IPS-NIHi11 (cell line): Measurements from ENCODE around the gene MLN.

Experiments used
- DNase-seq: peaks from one replicate; pipeline ENCODE4 v3.0.0; 2012; ENCODE audit warnings: mixed read lengths, low spot score

Gene MLN

GRCh38 chr6:33803571-33804053, at the start of gene MLN:
Gene MLN, minus strand, starts transcription at chr6:33804003. Its CDS starts 2,840 bp downstream, at chr6:33801163.
- no peak for DNase-seq

DNA sequence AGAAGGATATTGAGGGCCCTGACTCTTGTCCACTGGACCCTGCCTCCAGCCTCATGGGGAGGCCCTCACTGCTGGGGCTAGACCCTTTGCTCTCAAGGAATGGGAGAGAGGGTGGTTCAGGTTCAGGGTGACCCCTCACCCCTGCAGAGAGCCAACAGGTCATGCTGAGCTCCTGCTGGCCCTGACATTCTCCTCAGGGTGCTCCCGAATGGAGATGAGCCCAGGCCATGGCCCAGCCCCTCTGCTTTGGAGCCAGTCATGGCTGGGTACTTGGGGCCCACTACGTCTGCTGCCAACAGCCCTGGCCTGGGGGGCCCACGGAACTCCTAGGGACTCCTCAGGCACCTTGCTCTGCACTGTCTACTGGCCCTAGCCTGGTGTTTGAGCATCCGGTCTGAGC, 49.2 kb upstream of the MLN start:
- no peak for DNase-seq

GRCh38 chr6:33851959-33852358, 48.2 kb upstream of the MLN start:
- peak; percentile 86 for DNase-seq

DNA sequence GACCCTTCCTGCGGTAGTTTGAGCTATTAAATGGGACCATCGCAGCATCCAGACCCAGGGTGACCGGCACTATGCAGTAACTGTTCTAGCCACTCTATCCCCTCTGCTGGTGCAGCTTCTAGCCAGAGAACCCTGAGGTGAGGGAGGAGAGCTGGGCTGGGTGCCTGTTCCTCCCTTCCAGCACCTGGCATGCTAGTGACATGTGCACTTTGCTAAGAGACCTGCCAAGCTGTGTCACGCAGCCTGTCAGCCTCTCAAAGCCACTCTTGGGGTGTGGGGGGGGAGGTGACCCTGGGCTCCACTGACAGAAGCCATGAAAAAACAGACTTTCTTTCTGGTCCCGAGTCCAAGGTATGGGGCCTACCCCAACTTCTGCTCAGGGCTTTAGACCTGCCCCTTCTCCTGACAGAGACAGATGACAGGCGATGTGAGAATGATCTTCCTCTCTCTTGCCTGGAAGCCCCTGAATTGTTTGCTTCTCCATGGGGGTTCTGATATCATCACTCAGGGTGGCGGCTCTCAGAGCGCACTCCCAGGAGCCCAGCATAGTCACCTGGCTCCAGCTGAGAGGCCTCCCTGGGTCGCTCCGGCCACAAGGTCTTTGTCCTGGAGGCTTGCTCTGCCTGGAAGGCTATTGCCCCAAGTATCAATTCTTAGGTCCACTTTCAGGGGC, 47.2 kb upstream of the MLN start:
- no peak for DNase-seq

DNA sequence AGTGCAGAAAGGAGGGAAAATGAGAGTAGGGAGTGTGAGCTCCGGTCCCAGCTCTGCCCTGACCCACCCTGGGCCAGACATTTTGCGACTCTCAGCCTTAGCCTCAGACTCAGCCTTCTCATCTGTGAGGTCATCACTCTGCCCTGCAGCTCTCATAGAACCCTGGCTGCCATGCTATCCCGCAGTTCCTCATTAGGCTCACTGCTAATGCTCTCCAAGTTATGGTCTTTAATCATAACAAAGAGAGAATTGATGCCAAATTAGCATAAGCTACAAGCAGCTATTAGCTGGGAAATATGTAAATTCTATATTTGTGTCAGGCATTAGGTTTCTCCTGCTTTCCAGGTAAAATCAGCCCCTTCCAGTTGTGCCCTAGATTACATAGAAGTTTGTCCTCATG, 46.5 kb upstream of the MLN start:
- no peak for DNase-seq

GRCh38 chr6:33849500-33850075, 45.8 kb upstream of the MLN start:
- no peak for DNase-seq

GRCh38 chr6:33848484-33848883, 44.7 kb upstream of the MLN start:
- DNase-seq = no peak

- DNase-seq = no peak
These were observed 44.1 kb upstream of the MLN start for GRCh38 chr6:33847867-33848266.

GRCh38 chr6:33847078-33847477, 43.3 kb upstream of the MLN start:
- DNase-seq = no peak

DNA sequence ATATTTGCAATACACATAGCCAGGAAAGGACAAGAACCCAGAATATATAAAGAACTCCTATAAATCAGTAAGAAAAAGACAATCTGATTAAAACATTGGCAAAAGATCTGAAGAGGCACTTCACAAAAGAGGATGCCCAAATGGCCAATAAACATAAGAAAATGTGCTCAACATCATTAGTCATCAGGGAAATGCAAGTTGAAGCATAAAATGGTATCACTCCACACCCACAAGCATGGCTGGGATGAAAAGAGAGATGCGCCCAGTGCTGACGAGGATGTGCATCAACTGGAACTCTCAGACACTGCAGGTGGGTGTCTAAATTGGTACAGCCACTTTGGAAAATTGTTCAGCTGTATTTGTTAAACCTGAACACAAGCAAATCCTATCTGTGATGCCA, 42.4 kb upstream of the MLN start:
- no peak for DNase-seq

DNA sequence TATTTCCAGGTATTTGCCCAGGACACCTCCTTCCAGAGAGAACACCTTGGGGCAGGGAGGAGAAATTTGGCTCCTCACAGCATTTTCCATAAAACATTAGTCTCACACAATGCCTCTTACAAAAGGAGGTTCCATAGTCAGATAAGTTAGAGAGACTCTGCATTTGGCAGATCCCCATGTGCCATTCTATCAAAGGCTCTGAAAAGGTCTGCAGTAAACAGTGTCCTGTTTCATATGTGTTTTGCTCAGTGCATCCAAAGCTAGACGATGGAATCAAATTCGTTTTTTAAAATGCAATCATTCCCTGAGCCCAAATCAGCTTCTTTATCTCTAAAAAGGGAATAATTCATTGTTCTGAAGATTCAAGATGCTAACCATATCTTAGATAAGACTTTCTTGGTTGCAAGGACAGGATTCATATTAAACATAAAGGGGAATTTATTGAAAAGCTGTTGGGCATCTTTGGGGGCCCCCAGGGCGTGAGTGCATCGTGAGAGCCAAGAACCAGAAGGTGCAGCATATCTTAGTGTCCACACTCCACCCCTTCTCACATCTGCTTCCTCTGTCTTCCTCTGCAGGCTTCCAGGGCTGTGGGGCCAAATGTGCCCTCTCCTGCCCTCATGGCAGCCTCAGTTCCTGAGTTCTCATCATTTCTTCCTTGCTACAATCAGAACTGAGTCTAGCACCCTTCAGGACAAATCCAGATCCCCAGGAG, 41.4 kb upstream of the MLN start:
- DNase-seq = no peak

DNA sequence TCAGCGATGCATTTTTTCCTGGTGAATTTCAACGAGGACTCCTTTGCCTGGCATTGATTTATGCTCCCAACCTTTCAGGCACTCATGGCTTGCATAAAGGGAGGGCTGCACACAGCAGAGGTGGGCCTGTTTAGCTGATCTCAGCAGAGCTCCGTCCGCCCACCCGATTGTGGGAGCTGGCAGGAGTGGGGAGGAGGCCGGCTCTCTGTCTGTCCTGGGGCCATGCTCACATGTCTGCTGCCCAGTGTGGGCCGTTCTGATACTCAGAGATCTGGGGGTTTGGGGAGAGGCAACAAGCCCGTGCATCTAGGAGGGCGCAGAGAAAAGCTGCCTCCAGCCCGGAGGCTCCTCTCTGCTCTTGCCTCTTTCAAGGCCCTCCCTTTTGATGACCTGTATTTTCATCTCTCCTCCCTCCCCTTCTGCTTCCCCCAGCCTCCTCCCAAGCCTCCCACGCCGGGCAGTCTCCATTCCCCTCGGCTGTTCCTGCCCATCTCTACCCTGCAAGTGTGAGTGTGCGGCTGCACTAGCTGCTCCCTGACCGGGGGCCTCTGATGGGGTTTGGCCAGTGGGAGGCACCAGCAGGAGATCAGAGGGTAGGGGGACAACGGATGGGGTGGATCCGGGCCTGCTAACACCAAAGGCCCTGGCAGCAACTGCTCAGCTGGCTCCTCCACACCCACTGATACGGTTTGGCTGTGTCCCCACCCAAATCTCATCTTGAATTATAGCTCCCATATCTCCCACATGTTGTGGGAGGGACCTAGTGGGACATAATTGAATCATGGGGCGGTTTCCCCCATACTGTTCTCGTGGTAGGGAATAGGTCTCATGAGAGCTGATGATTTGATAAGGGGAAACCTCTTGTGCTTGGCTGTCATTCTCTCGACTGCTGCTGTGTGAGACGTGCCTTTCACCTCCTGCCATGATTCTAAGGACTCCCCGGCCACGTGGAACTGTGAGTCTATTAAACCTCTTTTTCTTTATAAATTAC, 39.6 kb upstream of the MLN start:
- DNase-seq = no peak

DNA sequence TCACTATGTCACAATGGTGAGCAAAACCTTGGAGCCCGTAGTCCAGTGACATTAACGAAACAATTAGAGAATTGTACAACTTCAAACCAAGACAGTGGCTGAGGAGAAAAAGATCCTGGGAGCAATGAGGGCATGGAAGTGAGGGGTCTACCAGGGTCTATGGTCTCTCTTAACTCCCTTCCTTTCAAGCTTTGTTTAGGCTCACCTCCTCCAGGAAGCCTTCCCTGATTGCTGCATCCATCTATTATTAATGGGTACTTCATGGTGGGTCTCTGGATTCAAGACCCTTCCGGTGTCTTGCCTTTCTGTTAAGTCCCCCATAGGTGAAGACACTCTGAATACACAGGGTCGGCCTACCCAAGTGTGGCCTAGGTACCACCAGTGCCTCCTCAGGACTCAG, 38.1 kb upstream of the MLN start:
- DNase-seq = no peak

- no peak for DNase-seq
These were observed 37.3 kb upstream of the MLN start for GRCh38 chr6:33841070-33841469.

DNA sequence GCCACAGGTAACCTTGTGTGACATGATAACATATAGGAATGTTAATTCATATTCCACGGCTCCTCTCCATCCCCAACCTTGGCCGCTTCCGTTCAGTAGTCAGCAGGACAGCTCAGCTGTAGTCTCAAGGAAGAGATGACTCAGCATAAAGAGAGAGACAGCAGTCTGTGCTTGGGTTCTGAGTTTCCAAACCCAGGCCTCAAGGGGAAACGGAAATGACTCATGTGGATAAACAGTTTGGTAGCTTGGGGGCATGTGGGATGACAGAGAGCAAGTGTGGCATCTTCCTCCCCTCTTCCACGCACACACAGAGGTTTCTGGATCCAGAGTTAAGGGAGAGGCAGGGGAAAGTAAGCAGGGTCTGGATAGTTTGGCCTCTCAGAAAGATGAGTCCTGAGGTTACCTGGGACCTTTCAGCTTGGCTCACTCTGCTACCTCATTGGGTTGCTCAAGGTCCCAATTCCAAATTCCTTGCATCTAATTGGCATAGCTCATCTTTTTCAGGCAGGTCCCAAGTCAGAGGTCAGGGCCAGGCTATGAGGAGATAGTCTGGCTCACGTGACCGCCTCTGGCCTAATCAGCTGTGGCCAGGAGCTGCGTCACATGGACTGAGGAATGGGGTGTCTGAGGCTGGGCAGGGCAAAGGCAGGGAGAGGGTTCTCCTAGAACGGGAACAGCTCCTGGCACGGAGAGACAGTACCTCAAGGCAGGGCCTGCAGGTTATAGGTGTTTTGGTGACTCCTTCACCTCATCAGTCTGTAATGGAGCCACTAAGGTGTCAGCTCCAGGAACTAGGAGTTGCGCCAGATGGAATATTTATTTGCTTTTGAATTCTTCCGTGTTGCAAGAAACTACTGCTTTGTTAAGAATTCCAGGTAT, 36.5 kb upstream of the MLN start:
- no peak for DNase-seq

DNA sequence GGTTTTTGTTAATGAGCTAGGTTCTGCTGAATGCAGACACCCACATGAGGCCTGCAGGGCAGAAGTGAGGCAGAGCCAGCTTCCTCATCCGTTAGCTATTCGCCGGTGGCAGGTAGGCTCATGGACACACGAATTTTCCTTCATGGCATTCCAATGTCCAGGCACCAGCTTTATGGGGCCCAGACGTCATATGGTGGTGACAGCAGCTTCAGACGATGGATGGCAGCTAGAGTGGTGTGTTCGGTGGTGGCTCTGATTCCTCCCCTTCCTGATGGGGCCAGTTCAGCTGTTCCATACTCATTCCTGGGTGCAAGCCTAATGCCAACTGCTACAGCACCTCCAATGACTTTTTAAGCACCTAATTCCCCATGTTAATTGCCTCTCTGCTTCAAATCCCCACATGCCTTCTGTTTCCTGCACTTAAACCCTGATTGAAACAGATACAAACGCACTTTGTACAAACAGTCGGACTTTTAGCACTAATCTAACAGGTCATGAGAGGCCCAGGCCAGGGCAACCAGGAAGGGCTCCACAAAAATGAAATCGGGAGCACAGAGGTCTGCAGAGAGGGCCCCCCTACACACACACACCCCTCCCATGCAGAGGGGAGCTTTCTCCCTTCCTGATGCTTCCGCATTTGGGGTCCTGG, 35.7 kb upstream of the MLN start:
- DNase-seq = no peak

GRCh38 chr6:33838983-33839382, 35.2 kb upstream of the MLN start:
- DNase-seq = no peak

DNA sequence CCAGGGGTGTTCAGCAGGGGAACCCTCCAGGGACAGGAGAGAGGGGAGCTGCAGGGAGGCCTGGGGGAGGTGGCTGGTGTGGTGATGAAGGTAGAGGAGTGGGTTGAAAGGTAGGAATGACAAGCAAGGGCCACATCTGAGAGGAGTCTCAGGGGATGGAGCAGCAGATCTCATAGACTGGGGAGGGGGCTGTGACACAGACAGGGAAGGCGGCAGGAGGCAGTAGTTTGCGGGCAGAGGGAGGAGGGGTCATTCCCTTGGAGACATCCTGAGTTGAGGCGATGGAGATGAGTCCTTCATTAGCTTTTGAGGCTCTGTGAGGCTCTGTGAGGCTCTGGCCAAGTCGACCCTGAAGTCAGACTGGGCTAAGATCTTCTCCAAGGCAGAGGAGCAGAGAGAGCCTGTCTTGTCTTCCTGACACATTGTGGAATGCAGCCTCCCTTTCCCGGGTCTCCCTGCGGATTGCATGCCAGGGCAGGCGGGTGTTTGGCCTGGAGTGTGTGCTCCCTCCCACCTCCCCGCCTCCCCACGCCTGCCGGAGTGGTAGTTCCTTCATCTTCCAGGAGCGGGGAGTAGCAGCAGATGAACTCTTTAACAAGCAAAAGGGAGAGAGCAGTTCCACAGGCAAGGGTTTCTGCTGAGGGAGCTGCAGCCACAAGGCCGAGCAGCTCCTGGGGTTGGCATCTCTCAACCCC, 34.3 kb upstream of the MLN start:
- peak; percentile 53 for DNase-seq

- no peak for DNase-seq
These were observed 33.1 kb upstream of the MLN start for GRCh38 chr6:33836806-33837469.
